Measurements from ENCODE around the gene ERV3-1.
"Not testable (repeated sequence)": the region's sequence is repeated elsewhere in the genome, so short reads cannot be mapped to it uniquely, and the experiment has no call there.

Gene ERV3-1

DNA sequence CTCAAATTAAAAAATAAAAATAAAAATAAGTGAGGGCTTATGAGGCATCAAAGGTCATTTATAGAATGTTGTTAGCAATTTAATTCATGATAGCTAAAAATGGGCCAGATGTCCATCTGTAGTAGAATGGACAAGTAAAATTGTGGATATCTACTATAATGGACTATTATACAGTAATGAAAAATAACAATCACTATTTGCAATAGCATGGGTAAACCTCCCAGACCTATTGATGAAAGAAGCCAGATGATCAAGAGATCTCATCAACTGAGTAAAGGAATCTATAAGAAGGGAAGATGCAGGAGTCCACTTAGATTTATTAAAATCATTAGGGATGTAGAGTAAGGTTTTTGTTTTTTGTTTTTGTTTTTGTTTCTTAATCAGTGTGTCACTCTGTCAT lies 29.0 kb upstream of the ERV3-1 start:
- H3K9me3 ChIP-seq (ENCODE audit: control insufficient read depth in 1 of 2, low read length in 2 of 2); H3K27me3 ChIP-seq (ENCODE audit: low read depth, low read length); H3K36me3 ChIP-seq (ENCODE audit: control insufficient read depth in 1 of 2, insufficient read depth in 2 of 2, low read length in 2 of 2); H3K4me3 ChIP-seq (ENCODE audit: low read depth in 1 of 2, low read length in 2 of 2); H3K27ac ChIP-seq (ENCODE audit: low read length): not testable (repeated sequence)
- H3K4me1 ChIP-seq (ENCODE audit: control insufficient read depth in 1 of 2, insufficient read depth in 2 of 2, low read length in 2 of 2) = peaks cover 0 to 11% of the 10 kb centered on the region in 2 donors

DNA sequence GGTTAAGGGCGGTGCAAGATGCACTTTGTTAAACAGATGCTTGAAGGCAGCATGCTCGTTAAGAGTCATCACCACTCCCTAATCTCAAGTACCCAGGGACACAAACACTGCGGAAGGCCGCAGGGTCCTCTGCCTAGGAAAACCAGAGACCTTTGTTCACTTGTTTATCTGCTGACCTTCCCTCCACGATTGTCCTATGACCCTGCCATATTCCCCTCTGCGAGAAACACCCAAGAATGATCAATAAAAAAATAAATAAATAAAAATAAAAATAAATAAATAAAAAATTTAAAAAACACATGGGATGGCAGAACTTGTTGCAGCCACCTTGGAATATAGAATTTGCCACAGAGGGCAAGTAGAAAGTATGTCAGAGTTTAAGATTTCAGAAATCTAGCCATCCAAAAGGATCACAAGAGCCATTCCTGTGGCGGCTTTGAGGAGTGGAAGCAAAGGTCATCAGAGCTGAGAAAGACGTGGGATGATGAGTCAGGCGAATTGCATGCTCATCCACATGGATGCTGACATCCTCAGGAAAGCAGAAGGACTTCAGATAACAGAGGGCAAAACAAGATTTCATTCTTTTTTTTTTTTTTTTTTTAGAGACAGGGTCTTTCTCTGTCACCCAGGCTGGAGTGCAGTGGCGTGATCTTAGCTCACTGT lies 27.8 kb upstream of the ERV3-1 start:
- not testable (repeated sequence) for H3K9me3 ChIP-seq (ENCODE audit: control insufficient read depth in 1 of 2, low read length in 2 of 2); H3K27ac ChIP-seq (ENCODE audit: low read length); H3K4me3 ChIP-seq (ENCODE audit: low read depth in 1 of 2, low read length in 2 of 2); H3K36me3 ChIP-seq (ENCODE audit: control insufficient read depth in 1 of 2, insufficient read depth in 2 of 2, low read length in 2 of 2); H3K27me3 ChIP-seq (ENCODE audit: low read depth, low read length); H3K4me1 ChIP-seq (ENCODE audit: control insufficient read depth in 1 of 2, insufficient read depth in 2 of 2, low read length in 2 of 2)

DNA sequence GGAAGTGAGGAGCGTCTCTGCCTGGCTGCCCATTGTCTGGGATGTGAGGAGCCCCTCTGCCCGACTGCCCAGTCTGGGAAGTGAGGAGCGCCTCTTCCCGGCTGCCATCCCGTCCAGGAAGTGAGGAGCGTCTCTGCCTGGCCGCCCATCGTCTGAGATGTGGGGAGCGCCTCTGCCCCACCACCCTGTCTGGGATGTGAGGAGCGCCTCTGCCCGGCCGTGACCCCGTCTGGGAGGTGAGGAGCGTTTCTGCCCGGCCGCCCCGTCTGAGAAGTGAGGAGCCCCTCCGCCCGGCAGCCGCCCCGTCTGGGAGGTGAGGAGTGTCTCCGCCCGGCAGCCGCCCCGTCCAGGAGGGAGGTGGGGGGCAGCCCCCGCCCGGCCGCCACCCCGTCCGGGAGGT lies 26.9 kb upstream of the ERV3-1 start:
- not testable (repeated sequence) for H3K27me3 ChIP-seq (ENCODE audit: low read depth, low read length); H3K4me3 ChIP-seq (ENCODE audit: low read depth in 1 of 2, low read length in 2 of 2); H3K36me3 ChIP-seq (ENCODE audit: control insufficient read depth in 1 of 2, insufficient read depth in 2 of 2, low read length in 2 of 2); H3K27ac ChIP-seq (ENCODE audit: low read length); H3K4me1 ChIP-seq (ENCODE audit: control insufficient read depth in 1 of 2, insufficient read depth in 2 of 2, low read length in 2 of 2); H3K9me3 ChIP-seq (ENCODE audit: control insufficient read depth in 1 of 2, low read length in 2 of 2)

DNA sequence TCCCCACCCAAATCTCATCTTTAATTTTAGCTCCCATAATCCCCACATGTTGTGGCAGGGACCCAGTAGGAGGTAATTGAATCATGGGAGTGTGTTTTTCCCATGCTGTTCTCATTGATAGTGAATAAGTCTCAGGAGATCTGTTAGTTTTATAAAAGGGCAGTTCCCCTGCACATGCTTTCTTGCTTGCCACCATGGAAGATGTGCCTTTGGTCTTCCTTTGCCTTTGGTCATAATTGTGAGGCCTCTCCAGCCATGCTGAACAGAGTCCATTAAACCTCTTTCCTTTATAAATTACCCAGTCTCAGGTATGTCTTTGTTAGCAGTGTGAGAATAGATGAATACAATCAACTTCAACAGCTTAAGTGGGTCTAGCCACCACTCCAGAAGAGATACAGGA lies 18.5 kb upstream of the ERV3-1 start:
- not testable (repeated sequence) for H3K36me3 ChIP-seq (ENCODE audit: control insufficient read depth in 1 of 2, insufficient read depth in 2 of 2, low read length in 2 of 2); H3K9me3 ChIP-seq (ENCODE audit: control insufficient read depth in 1 of 2, low read length in 2 of 2); H3K27me3 ChIP-seq (ENCODE audit: low read depth, low read length); H3K27ac ChIP-seq (ENCODE audit: low read length); H3K4me3 ChIP-seq (ENCODE audit: low read depth in 1 of 2, low read length in 2 of 2); H3K4me1 ChIP-seq (ENCODE audit: control insufficient read depth in 1 of 2, insufficient read depth in 2 of 2, low read length in 2 of 2)

DNA sequence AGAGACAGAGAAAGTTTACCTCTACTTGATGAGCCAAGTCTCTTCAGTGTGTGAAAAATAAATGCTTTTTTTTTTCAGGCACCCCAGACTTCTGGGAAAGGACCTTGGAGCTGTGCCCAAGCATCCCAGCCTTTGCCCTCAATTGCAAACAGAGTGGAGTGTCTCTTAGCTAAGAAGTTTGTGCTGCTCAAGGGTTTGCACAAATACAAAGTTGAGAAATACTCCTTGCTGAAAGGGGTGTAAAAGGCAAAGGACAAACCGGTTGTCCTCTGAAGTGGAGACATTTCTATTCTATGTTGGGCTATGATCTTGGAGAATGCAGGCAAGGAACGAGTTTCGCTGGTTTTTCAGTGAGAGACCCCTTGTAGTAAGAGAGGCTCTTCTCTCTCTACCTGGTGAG lies 14.5 kb upstream of the ERV3-1 start:
- not testable (repeated sequence) for H3K27ac ChIP-seq (ENCODE audit: low read length); H3K9me3 ChIP-seq (ENCODE audit: control insufficient read depth in 1 of 2, low read length in 2 of 2); H3K27me3 ChIP-seq (ENCODE audit: low read depth, low read length); H3K4me3 ChIP-seq (ENCODE audit: low read depth in 1 of 2, low read length in 2 of 2); H3K4me1 ChIP-seq (ENCODE audit: control insufficient read depth in 1 of 2, insufficient read depth in 2 of 2, low read length in 2 of 2); H3K36me3 ChIP-seq (ENCODE audit: control insufficient read depth in 1 of 2, insufficient read depth in 2 of 2, low read length in 2 of 2)

DNA sequence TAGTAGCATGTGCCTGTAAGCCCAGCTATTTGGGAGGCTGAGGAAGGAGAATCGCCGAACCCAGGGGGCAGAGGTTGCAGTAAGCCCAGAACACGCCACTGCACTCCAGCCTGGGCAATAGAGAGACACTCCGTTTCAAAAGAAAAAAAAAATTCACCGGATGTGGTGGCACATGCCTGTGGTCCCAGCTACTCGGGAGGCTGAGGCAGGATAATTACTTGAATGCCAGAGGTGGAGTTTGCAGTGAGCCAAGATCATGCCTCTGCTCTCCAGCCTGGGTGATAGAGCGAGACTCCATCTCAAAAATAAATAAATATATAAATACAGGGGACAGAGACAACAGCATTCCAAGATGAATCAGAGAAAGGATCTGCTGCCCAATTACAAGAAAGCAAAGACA lies 3.4 kb upstream of the ERV3-1 start:
- H3K4me3 ChIP-seq (ENCODE audit: low read depth in 1 of 2, low read length in 2 of 2); H3K27me3 ChIP-seq (ENCODE audit: low read depth, low read length): not testable (repeated sequence)

DNA sequence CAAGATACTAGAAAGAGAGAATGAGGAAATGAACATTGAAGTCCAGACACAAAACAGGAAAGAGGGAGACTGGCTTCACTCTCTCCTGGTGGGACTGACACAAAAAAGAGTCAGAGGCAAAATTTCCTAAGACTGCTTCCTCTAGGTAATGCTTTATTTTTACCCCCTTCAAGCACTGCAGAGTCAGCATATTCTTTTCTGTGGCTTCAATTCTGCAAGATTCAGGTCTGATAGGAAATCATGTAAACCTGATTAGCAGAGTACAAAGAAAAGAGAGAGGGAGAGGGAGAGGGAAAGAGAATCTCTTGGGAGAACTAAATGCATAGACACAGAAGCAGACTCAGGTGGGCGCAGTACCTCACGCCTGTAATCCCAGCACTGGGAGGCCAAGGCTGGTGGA lies 2.9 kb upstream of the ERV3-1 start:
- not testable (repeated sequence) for H3K27me3 ChIP-seq (ENCODE audit: low read depth, low read length); H3K4me3 ChIP-seq (ENCODE audit: low read depth in 1 of 2, low read length in 2 of 2); H3K36me3 ChIP-seq (ENCODE audit: control insufficient read depth in 1 of 2, insufficient read depth in 2 of 2, low read length in 2 of 2); H3K27ac ChIP-seq (ENCODE audit: low read length); H3K9me3 ChIP-seq (ENCODE audit: control insufficient read depth in 1 of 2, low read length in 2 of 2)
- H3K4me1 ChIP-seq (ENCODE audit: control insufficient read depth in 1 of 2, insufficient read depth in 2 of 2, low read length in 2 of 2) = peaks cover 0 to 15% of the 10 kb centered on the region in 2 donors

More for the DNA sequence above, 3.4 kb upstream of the ERV3-1 start:
- not testable (repeated sequence) for H3K36me3 ChIP-seq (ENCODE audit: control insufficient read depth in 1 of 2, insufficient read depth in 2 of 2, low read length in 2 of 2); H3K9me3 ChIP-seq (ENCODE audit: control insufficient read depth in 1 of 2, low read length in 2 of 2); H3K27ac ChIP-seq (ENCODE audit: low read length)
- H3K4me1 ChIP-seq (ENCODE audit: control insufficient read depth in 1 of 2, insufficient read depth in 2 of 2, low read length in 2 of 2) = peaks cover 0 to 11% of the 10 kb centered on the region in 2 donors

DNA sequence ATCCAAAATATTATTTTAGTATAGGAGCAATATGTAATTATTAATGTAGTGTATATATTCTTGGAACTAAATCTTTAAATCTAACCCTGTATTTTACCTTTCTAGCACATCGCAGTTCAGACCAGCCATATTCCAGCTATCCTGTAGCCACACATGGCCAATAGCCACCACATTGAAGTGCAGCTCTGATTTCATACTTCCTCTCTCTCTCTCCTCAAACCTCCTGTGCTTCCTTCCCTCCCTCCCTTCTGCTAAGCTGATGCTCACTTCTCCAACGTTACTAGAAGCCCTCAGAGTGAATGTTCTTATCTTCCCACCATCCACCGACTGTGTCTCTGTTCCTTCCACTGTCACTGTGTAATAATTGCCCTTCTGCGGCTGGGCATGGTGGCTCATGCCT lies 549 bp upstream of the ERV3-1 start:
- H3K27ac ChIP-seq (ENCODE audit: low read length) = peak overlapping the region; percentile 51
- H3K9me3 ChIP-seq (ENCODE audit: control insufficient read depth in 1 of 2, low read length in 2 of 2); H3K36me3 ChIP-seq (ENCODE audit: control insufficient read depth in 1 of 2, insufficient read depth in 2 of 2, low read length in 2 of 2); H3K27me3 ChIP-seq (ENCODE audit: low read depth, low read length): not testable (repeated sequence)
- peaks cover 0 to 15% of the 10 kb centered on the region in 2 donors for H3K4me1 ChIP-seq (ENCODE audit: control insufficient read depth in 1 of 2, insufficient read depth in 2 of 2, low read length in 2 of 2)
- peak overlapping the region; percentile 72 to 95 for H3K4me3 ChIP-seq (ENCODE audit: low read depth in 1 of 2, low read length in 2 of 2)

DNA sequence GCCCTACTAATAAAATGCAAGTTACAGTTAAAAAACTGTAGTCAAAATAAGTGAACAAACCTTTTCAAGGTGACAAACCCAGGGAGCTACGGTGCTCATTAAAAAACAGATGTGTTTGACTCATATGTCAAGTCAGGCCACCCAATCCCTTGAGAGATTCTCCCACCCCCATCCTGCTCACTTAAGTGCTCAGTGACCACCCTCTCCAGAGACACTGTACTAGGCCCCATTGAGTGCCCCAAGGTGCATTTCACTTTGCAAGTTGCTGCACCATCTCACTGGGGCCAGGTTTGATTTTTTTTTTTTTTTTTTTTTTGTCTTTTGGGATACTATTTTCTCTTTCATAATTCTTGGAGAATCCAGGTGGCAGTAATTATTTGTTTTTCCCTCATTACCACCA lies 1.9 kb downstream of the ERV3-1 start:
- no peak overlapping the region for H3K4me3 ChIP-seq (ENCODE audit: low read depth in 1 of 2, low read length in 2 of 2)
- no peaks in the 10 kb centered on the region for H3K27me3 ChIP-seq (ENCODE audit: low read depth, low read length)
- H3K36me3 ChIP-seq (ENCODE audit: control insufficient read depth in 1 of 2, insufficient read depth in 2 of 2, low read length in 2 of 2) = peaks cover 0 to 7% of the 10 kb centered on the region in 2 donors
- no peaks in the 10 kb centered on the region for H3K9me3 ChIP-seq (ENCODE audit: control insufficient read depth in 1 of 2, low read length in 2 of 2)
- no peak overlapping the region for H3K27ac ChIP-seq (ENCODE audit: low read length)
- H3K4me1 ChIP-seq (ENCODE audit: control insufficient read depth in 1 of 2, insufficient read depth in 2 of 2, low read length in 2 of 2) = peaks cover 0 to 15% of the 10 kb centered on the region in 2 donors

DNA sequence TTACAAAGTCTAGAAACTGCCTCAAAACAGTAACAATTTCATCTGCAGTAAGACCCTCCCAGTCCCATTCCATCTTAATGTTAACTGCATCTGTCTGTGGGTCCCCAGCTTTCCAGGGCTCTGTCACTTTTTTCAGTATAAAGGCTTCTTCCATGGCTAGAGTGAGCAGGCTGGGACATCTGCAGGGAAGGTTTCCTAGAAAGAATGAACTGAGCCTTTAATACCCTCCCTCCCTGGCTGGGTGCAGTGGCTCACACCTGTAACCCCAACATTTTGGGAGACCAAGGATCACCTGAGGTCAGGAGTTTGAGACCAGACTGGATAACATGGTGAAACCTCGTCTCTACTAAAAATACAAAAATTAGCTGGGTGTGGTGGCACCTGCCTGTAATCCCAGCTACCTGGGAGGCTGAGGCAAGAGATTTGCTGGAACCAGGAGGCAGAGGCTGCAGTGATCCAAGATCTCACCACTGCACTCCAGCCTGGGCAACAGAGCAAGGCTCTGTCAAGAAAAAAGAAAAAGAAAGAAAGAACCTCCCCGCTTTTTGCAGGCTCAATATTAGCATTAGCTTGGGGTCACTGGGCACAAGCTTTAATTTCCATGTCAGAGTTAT lies 3.4 kb downstream of the ERV3-1 start:
- Histone ChIP-seq H3K4me1 (ENCODE audit: control insufficient read depth in 1 of 2, insufficient read depth in 2 of 2, low read length in 2 of 2) (peaks cover 0 to 15% of the 10 kb centered on the region in 2 donors), H3K27me3 (ENCODE audit: low read depth, low read length) (no peaks in the 10 kb centered on the region), H3K9me3 (ENCODE audit: control insufficient read depth in 1 of 2, low read length in 2 of 2) (no peaks in the 10 kb centered on the region), H3K4me3 (ENCODE audit: low read depth in 1 of 2, low read length in 2 of 2) (no peak overlapping the region), H3K27ac (ENCODE audit: low read length) (no peak overlapping the region), H3K36me3 (ENCODE audit: control insufficient read depth in 1 of 2, insufficient read depth in 2 of 2, low read length in 2 of 2) (peaks cover 0 to 19% of the 10 kb centered on the region in 2 donors)

DNA sequence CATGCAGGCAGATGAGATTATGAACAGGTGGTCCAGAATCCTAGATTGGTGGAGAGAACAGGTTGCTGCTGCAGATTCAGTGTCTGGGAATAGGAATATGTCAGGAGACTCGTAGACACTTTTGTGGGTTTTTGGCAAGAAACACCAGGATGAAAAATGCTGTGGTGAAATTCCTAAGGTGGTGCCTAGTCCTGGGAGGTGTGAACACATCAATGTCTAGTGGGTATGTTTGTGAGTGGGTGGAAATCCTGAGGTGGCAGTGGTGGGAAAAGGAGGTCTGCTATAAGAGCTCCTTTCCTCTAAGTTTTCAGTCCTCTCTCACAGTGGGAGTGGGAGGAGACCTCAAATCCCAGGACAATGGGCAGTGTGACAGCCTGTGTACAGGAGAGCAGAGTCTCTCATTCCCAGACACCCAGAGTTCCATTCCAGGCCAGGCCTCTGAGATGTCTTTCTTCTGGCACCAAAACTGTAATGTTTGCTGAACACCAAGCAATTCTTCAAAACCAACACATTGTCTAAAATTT lies 5.1 kb downstream of the ERV3-1 start:
- peaks cover 0 to 28% of the 10 kb centered on the region in 2 donors for H3K36me3 ChIP-seq (ENCODE audit: control insufficient read depth in 1 of 2, insufficient read depth in 2 of 2, low read length in 2 of 2)
- peaks cover 0 to 4% of the 10 kb centered on the region in 2 donors for H3K9me3 ChIP-seq (ENCODE audit: control insufficient read depth in 1 of 2, low read length in 2 of 2)
- H3K4me1 ChIP-seq (ENCODE audit: control insufficient read depth in 1 of 2, insufficient read depth in 2 of 2, low read length in 2 of 2) = peaks cover 0 to 15% of the 10 kb centered on the region in 2 donors
- no peak overlapping the region for H3K4me3 ChIP-seq (ENCODE audit: low read depth in 1 of 2, low read length in 2 of 2)
- H3K27me3 ChIP-seq (ENCODE audit: low read depth, low read length) = no peaks in the 10 kb centered on the region
- H3K27ac ChIP-seq (ENCODE audit: low read length) = no peak overlapping the region
